Upper lobe of right lung (tissue), 1 donor: ENCODE data around the gene PTPRC. TPM values are rescaled to one million over a fixed set of nuclear protein-coding genes. Genes with fewer than 3 reads are reported as not detected.
A peak's percentile ranks its signal among the peaks of the same experiment; 100 is the strongest.

Source experiments
- ATAC-seq: fragments of 200-7000 bp; cut with Tn5 transposase; one replicate; pipeline ENCODE4 v1.9.1; 2020; ENCODE audit warnings: mild to moderate bottlenecking, moderate library complexity
- DNase-seq: peaks from one replicate; pipeline ENCODE4 v3.0.0-alpha.2; 2020
- H3K27ac ChIP-seq: fragments of 200-600 bp; one replicate; pipeline ENCODE4 v1.8.0; 2022
- H3K27me3 ChIP-seq: fragments of 200-600 bp; one replicate; pipeline ENCODE4 v1.8.0; 2022; ENCODE audit warnings: mild to moderate bottlenecking
- H3K36me3 ChIP-seq: fragments of 200-600 bp; one replicate; pipeline ENCODE4 v1.8.0; 2022
- H3K4me1 ChIP-seq: fragments of 200-600 bp; one replicate; pipeline ENCODE4 v1.8.0; 2022
- H3K4me3 ChIP-seq: fragments of 200-600 bp; one replicate; pipeline ENCODE4 v1.8.0; 2022; ENCODE audit warnings: mild to moderate bottlenecking
- H3K9me3 ChIP-seq: fragments of 200-600 bp; one replicate; pipeline ENCODE4 v1.8.0; 2022
- intact Hi-C: fragments of 100-400 bp; cut with DNase I; formaldehyde crosslinking; loops from one replicate; pipeline ENCODE4 v1.11.0; 2022
- total RNA-seq: library from RNA; stranded (reverse); fragmentation: NEBNext Ultra II Directional; extraction: Animal tissue kit (Norgen Biotek cat#: 25700); gene quantifications from one replicate; pipeline ENCODE4 v1.2.1, GENCODE V29; 2021
- TF ChIP-seq, protein P1 (sequence below): fragments of 200-600 bp; IDR thresholded peaks from one replicate; pipeline ENCODE4 v1.8.0; 2022; ENCODE audit warnings: antibody characterized with exemption
- donor health status: DM: no; HTN: yes; CAD: no; lungs with severe emphysema.

Gene PTPRC
- total RNA-seq, 1 donor from 2014 or later: 127 TPM

- H3K27me3 ChIP-seq: no peaks in the 10 kb centered on the region
- no peak for ATAC-seq
- intact Hi-C loops: no loop called here
- no peaks in the 10 kb centered on the region for H3K9me3 ChIP-seq
- TF ChIP-seq, protein P1, sequence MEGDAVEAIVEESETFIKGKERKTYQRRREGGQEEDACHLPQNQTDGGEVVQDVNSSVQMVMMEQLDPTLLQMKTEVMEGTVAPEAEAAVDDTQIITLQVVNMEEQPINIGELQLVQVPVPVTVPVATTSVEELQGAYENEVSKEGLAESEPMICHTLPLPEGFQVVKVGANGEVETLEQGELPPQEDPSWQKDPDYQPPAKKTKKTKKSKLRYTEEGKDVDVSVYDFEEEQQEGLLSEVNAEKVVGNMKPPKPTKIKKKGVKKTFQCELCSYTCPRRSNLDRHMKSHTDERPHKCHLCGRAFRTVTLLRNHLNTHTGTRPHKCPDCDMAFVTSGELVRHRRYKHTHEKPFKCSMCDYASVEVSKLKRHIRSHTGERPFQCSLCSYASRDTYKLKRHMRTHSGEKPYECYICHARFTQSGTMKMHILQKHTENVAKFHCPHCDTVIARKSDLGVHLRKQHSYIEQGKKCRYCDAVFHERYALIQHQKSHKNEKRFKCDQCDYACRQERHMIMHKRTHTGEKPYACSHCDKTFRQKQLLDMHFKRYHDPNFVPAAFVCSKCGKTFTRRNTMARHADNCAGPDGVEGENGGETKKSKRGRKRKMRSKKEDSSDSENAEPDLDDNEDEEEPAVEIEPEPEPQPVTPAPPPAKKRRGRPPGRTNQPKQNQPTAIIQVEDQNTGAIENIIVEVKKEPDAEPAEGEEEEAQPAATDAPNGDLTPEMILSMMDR: peak; percentile 40
- no peaks in the 10 kb centered on the region for H3K36me3 ChIP-seq
- DNase-seq: no peak
- H3K4me1 ChIP-seq: peaks cover 22% of the 10 kb centered on the region
- no peak overlapping the region for H3K4me3 ChIP-seq
- no peak overlapping the region for H3K27ac ChIP-seq
These were observed 47.4 kb downstream of the PTPRC start for GRCh38 chr1:198686069-198686728.

- no peak overlapping the region for H3K27ac ChIP-seq
- intact Hi-C loops: no loop called here
- ATAC-seq: no peak
These were observed 48.6 kb downstream of the PTPRC start for GRCh38 chr1:198687429-198687828.

DNA sequence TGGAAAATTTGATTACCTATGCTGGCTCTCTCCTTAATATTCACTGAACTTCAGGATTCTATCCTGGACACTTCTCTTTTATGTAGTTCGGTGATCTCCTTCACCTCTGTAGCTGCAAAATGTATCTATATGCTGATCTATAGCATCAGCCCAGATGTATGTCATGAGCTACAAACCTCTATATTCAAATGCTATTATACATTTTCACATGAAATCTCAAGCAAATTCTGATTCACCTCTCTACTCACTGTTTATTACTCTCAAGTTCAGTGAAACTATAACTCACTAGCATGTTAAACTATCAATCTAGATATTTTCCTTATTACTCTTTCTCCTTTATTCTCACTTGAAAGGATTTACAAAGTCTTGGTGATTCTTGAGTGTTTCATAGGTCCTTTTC lies 52.2 kb downstream of the PTPRC start:
- no peaks in the 10 kb centered on the region for H3K27me3 ChIP-seq
- no peaks in the 10 kb centered on the region for H3K9me3 ChIP-seq
- no peaks in the 10 kb centered on the region for H3K4me1 ChIP-seq
- H3K36me3 ChIP-seq: no peaks in the 10 kb centered on the region
- no peak overlapping the region for H3K27ac ChIP-seq
- intact Hi-C loops: no loop called here
- DNase-seq (no peak), ATAC-seq (no peak)
- TF ChIP-seq, protein P1: no peak
- H3K4me3 ChIP-seq: no peak overlapping the region

More at GRCh38 chr1:198687429-198687828, 48.6 kb downstream of the PTPRC start:
- Histone ChIP-seq H3K27me3 (no peaks in the 10 kb centered on the region), H3K36me3 (no peaks in the 10 kb centered on the region), H3K4me3 (no peak overlapping the region), H3K9me3 (no peaks in the 10 kb centered on the region), H3K4me1 (peaks cover 18% of the 10 kb centered on the region)
- TF ChIP-seq, protein P1: no peak
- DNase-seq: no peak

DNA sequence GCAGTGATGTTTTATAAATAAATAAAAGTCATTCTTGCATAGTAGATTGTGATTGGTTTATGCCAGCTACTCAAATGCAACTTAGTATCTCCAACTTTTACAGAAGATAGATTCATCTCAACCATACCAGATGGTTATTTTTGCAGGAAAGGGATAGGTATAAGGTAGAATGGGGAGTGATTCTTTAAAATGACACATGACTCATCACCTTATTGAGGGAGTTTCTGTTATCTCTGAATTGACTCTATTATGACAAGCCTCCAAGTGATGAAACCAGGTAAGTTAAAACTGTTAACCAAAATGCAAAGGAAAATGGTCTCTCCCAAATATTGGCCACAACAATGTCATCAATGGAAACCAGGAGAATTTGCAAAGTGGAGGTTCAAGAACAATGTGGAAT lies 54.5 kb downstream of the PTPRC start:
- no peaks in the 10 kb centered on the region for H3K4me1 ChIP-seq
- H3K36me3 ChIP-seq: no peaks in the 10 kb centered on the region
- no peak overlapping the region for H3K27ac ChIP-seq
- H3K27me3 ChIP-seq: no peaks in the 10 kb centered on the region
- no peak for DNase-seq
- no peak overlapping the region for H3K4me3 ChIP-seq
- ATAC-seq: no peak
- TF ChIP-seq, protein P1: no peak
- intact Hi-C loops: no loop called here
- H3K9me3 ChIP-seq: no peaks in the 10 kb centered on the region

GRCh38 chr1:198694542-198694941 lies 55.7 kb downstream of the PTPRC start:
- DNase-seq (no peak), ATAC-seq (no peak)
- TF ChIP-seq, protein P1: no peak
- H3K27me3 ChIP-seq: no peaks in the 10 kb centered on the region
- no peaks in the 10 kb centered on the region for H3K4me1 ChIP-seq
- H3K27ac ChIP-seq: no peak overlapping the region
- no peak overlapping the region for H3K4me3 ChIP-seq
- intact Hi-C loops: no loop called here
- no peaks in the 10 kb centered on the region for H3K36me3 ChIP-seq
- H3K9me3 ChIP-seq: no peaks in the 10 kb centered on the region

GRCh38 chr1:198696211-198696610 lies 57.4 kb downstream of the PTPRC start:
- DNase-seq: no peak
- TF ChIP-seq, protein P1: no peak
- Histone ChIP-seq H3K4me1 (peaks cover 8% of the 10 kb centered on the region), H3K27ac (no peak overlapping the region), H3K9me3 (no peaks in the 10 kb centered on the region), H3K27me3 (peaks cover 4% of the 10 kb centered on the region), H3K4me3 (no peak overlapping the region), H3K36me3 (no peaks in the 10 kb centered on the region)
- intact Hi-C loops: no loop called here
- no peak for ATAC-seq
